ENCODE data around the gene KCNJ18. TPM values are rescaled to one million over a fixed set of nuclear protein-coding genes. Genes with fewer than 3 reads are reported as not detected.
"Not testable (repeated sequence)": the region's sequence is repeated elsewhere in the genome, so short reads cannot be mapped to it uniquely, and the experiment has no call there.

Gene KCNJ18
- total RNA-seq, 4 donors from 2014 or later = not detected

DNA sequence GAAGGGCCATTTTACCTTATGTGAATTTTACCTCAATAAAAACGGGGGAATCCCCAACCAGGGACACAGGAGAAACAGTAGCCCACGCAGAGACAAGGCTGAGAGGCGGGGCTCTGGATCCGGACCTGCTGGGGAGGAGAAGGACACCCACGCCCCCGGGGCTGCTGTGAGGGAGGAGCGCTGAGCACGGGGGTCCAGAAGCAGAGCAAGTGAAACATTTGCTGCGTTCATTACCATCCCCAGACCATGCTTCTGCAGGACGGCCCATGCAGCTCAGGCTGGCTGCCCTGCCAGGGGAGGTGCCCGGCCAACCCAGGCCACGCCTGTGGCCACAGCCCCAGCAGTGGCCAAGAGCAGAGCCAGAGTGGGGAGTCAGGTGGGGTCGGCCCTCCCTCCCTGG is 50.0 kb downstream of the KCNJ18 start:
- intact Hi-C loops (cut with DNase I; ENCODE audit: low total_unique reads) = no loop called here

DNA sequence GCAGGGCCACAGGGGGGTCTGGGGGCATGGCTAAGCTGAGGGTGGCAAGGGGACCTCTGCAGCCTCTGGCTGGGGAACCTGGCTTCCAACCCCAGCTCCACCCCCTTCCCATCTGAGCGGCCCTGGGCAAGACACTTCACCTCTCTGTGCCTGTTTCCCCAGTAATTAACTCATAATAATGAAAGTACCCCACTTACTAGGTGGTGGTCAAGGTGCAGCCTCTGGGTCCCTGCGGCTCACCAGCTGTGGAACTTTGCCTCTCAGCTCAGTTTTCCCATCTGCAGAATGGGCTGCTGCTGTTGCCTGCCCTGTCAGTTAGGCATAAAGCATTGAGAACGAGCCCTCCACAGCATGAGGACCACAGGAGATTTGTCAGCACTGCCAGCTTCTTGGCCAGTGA is 51.8 kb downstream of the KCNJ18 start:
- H3K27ac ChIP-seq; H3K4me1 ChIP-seq; H3K27me3 ChIP-seq; H3K9me3 ChIP-seq; H3K4me3 ChIP-seq; intact Hi-C loops (cut with DNase I; ENCODE audit: low total_unique reads); in situ Hi-C loops (cut with MboI; ENCODE audit: low sequenced_read_pairs in 4 of 4); H3K36me3 ChIP-seq; ATAC-seq; DNase-seq: not testable (repeated sequence)

More for the DNA sequence above, 50.0 kb downstream of the KCNJ18 start:
- DNase-seq (no peak), ATAC-seq (no peak)
- no peak overlapping the region for H3K27ac ChIP-seq
- H3K9me3 ChIP-seq = no peaks in the 10 kb centered on the region
- no peak overlapping the region for H3K4me3 ChIP-seq
- H3K36me3 ChIP-seq = no peaks in the 10 kb centered on the region
- no peaks in the 10 kb centered on the region for H3K4me1 ChIP-seq
- H3K27me3 ChIP-seq = no peaks in the 10 kb centered on the region
- in situ Hi-C loops (cut with MboI; ENCODE audit: low sequenced_read_pairs in 4 of 4) = no loop called here
- TF ChIP-seq POLR2A (IDR thresholded peaks at IDR 0.05) = no peak
- TF ChIP-seq, protein P1, sequence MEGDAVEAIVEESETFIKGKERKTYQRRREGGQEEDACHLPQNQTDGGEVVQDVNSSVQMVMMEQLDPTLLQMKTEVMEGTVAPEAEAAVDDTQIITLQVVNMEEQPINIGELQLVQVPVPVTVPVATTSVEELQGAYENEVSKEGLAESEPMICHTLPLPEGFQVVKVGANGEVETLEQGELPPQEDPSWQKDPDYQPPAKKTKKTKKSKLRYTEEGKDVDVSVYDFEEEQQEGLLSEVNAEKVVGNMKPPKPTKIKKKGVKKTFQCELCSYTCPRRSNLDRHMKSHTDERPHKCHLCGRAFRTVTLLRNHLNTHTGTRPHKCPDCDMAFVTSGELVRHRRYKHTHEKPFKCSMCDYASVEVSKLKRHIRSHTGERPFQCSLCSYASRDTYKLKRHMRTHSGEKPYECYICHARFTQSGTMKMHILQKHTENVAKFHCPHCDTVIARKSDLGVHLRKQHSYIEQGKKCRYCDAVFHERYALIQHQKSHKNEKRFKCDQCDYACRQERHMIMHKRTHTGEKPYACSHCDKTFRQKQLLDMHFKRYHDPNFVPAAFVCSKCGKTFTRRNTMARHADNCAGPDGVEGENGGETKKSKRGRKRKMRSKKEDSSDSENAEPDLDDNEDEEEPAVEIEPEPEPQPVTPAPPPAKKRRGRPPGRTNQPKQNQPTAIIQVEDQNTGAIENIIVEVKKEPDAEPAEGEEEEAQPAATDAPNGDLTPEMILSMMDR (IDR thresholded peaks at IDR 0.05 in 4 of 5, conservative IDR thresholded peaks at IDR 0.05 in 1 of 5) = no peak

DNA sequence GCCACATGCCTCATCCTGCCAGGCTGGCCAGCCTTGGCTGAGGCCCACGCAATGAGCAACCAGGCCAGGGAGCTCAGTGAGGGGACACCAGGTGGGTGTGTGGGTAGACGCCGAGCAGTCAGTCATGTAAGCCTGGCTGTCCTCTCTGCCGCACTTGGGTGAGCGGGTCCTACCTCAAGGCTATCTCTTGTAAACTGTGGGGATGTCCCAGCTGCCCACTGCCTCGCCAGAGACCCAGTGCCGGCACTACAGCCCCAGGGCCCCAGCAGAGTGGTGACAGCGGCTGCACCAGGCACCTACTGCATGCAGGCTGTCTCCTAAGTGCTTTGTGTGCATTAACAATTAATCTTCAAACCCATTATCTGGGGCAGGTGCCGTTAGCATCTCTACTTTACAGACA is 52.3 kb downstream of the KCNJ18 start:
- DNase-seq = not testable (repeated sequence)

DNA sequence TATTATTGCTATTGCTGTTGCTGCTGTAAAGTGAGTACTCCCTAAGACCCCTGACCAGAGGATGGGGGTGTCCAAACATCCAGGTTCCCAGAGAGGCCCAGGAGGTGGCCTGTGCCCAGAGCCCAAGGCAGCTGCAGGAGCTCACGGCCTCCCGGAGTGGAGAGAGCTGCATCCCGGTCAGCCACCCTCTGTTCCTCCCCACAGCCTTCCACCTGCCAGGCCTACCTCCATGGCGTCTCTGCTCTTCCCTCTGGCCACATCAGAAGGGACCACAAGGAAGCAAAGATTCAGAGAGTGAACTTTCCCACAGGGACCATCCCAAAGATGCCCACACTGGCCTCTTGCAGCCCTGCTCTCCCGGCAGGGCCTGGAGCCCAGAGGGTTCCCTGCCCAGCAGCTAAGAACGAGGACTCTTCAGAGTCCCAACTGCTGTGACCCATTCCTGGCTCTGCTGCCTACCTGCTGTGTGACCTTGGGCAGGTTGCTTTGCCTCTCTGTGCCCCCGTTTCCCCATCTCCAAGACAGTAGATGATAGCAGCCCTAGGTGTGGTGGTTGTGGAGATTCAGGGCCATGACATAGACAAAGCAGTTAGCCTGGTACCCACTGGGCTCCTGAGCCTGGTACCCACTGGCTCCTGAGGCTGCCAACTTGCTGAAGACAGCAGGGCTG is 53.2 kb downstream of the KCNJ18 start:
- DNase-seq; intact Hi-C loops (cut with DNase I; ENCODE audit: low total_unique reads); H3K36me3 ChIP-seq: not testable (repeated sequence)

More for the DNA sequence above, 52.3 kb downstream of the KCNJ18 start:
- ATAC-seq; H3K4me1 ChIP-seq; H3K27me3 ChIP-seq; intact Hi-C loops (cut with DNase I; ENCODE audit: low total_unique reads); H3K36me3 ChIP-seq; H3K4me3 ChIP-seq; H3K27ac ChIP-seq; in situ Hi-C loops (cut with MboI; ENCODE audit: low sequenced_read_pairs in 4 of 4); H3K9me3 ChIP-seq: not testable (repeated sequence)

DNA sequence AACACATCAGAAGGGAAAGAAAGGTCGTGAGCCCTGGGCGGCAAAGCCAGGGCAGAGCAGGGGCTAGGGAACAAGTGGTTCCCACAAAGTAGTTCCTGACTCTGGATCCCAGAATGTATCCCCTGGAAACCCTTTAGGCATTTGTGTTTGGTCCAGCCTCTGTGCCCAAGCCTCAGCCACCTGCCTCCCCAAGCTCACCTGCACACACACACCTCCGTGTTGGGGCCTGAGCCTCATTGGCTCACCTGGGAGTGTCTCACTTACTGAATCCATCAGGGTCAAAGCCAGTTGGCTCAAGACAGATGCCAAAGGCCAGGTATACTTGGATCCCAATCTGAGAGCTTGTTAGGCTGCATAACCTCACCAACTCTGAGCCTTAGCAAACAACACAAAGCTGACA is 54.1 kb downstream of the KCNJ18 start:
- H3K27me3 ChIP-seq; H3K9me3 ChIP-seq; H3K36me3 ChIP-seq; intact Hi-C loops (cut with DNase I; ENCODE audit: low total_unique reads); DNase-seq; H3K4me1 ChIP-seq; H3K4me3 ChIP-seq; H3K27ac ChIP-seq; in situ Hi-C loops (cut with MboI; ENCODE audit: low sequenced_read_pairs in 4 of 4); ATAC-seq: not testable (repeated sequence)

More for the DNA sequence above, 53.2 kb downstream of the KCNJ18 start:
- H3K9me3 ChIP-seq; in situ Hi-C loops (cut with MboI; ENCODE audit: low sequenced_read_pairs in 4 of 4); H3K27ac ChIP-seq; ATAC-seq; H3K4me3 ChIP-seq; H3K27me3 ChIP-seq; H3K4me1 ChIP-seq: not testable (repeated sequence)

DNA sequence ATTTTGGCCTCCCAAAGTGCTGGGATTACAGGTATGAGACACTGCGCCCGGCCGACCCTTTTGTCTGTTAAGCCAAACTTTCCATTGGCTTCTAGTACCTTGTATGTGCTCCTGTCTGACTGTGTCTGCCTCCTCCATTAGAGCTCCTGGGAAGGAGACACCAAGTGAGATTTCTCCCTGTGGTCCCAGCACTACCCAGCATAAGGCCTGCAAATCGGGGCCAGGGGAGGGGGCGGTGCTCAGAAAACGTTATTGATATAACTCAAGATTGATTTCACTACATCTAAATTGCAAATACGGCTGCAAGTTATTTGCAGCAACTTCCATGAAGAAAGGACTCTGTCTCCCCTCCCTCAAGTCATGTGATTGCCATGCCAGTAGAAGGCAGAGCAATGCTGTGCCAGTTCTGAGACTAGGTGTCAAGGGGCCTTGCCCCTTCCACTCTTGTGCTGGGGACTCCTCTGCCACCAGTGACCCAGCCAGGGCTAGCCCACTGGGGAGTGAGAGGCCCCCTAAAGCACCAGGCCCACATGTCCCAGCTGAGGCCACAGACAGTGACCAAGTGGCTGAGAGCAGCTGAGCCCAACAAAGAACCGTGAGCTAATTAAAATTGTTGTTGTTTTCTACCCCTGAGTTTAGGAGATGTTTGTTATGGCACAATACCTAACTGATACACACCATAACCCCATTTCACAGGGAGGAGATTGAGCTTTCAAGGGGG is 55.0 kb downstream of the KCNJ18 start:
- H3K27ac ChIP-seq; ATAC-seq; H3K27me3 ChIP-seq; intact Hi-C loops (cut with DNase I; ENCODE audit: low total_unique reads); DNase-seq; H3K4me3 ChIP-seq; in situ Hi-C loops (cut with MboI; ENCODE audit: low sequenced_read_pairs in 4 of 4); H3K9me3 ChIP-seq; H3K36me3 ChIP-seq; H3K4me1 ChIP-seq: not testable (repeated sequence)

DNA sequence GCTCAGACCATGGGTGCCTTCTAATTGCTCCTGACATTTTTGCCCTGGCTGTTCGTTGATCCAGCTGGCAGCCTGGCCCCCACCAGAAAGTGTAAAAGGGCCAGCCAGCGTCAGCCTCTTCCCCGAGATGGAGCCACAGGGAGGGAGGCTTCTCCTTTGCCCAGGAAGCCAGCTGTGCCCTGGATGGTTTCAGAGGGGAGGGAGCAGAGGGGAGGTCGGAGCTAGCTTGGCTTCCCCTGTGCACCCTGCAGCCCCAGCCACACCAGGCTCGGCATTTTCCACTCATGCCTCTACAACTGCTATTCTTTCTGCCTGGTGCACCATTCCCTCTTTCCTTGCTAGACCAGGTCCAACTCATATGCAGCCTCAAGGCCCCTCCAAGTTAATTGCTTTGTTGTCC is 56.4 kb downstream of the KCNJ18 start:
- DNase-seq; H3K4me3 ChIP-seq; in situ Hi-C loops (cut with MboI; ENCODE audit: low sequenced_read_pairs in 4 of 4); H3K27ac ChIP-seq; H3K27me3 ChIP-seq; H3K36me3 ChIP-seq; H3K4me1 ChIP-seq; H3K9me3 ChIP-seq; intact Hi-C loops (cut with DNase I; ENCODE audit: low total_unique reads); ATAC-seq: not testable (repeated sequence)

DNA sequence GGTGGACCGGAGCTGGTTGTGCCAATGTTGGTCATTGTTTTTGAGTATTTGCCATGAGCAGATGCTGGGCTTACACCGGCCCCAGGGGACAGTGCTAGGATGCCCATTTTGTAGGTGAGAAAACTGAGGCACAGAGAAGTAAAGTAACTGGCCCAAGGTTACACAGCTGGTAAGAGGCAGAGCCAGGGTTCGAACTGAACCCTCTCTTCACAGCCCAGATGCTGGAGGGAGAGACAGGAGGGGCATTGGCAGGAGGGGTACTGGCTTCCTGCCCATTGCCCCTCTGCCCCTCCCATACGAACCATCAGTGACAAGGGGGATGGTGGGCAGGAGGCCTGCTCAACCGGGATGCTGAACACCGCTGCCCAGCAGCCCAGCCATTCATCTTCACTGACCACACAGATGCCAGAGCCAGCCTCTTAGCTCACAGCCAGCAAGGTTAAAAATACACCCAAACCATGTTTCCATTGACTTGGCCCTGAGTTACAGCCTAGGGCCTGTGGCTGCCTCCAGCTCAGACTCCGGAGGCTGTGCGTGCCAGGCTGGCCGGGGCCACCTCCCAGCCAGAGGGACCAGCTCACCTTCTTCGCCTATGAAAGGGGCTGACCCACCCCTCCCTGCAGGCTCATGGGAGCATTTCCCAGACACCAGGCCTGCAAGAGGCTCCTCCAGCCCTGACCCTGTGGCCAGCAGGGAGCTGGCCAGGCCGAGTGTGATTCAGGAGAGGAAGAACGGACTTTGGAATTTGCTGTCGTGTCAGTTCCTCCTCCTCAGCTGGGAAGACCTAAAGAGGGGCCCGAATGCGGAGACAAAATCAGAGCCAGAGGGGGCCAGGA is 57.6 kb downstream of the KCNJ18 start:
- H3K9me3 ChIP-seq; H3K27me3 ChIP-seq; H3K36me3 ChIP-seq; H3K4me3 ChIP-seq; intact Hi-C loops (cut with DNase I; ENCODE audit: low total_unique reads); H3K4me1 ChIP-seq; DNase-seq; in situ Hi-C loops (cut with MboI; ENCODE audit: low sequenced_read_pairs in 4 of 4); H3K27ac ChIP-seq: not testable (repeated sequence)
- ATAC-seq = peak; percentile 66 to 87

DNA sequence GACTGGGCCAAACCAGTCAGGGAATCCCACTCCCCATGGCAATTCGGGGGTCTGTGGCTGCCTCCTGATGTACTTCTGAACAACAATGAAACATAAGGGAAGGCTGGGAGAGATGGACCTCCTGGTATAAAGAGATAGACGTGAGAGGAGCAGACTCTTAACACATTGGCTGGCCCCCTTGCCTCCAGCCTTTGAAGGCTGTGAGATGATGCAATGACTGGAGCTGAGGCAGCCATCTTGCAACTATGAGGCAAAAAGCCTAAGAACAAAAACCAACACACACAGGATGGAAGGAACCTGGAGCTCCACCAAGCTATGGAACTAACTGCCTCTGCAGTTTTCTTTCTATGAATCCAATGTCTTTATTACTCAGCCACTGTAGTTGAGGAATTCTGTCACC is 58.8 kb downstream of the KCNJ18 start:
- H3K4me1 ChIP-seq; H3K4me3 ChIP-seq; H3K27ac ChIP-seq; H3K36me3 ChIP-seq; intact Hi-C loops (cut with DNase I; ENCODE audit: low total_unique reads); H3K27me3 ChIP-seq; H3K9me3 ChIP-seq; ATAC-seq; DNase-seq; in situ Hi-C loops (cut with MboI; ENCODE audit: low sequenced_read_pairs in 4 of 4): not testable (repeated sequence)

All from gastrocnemius medialis (tissue), 4 donors.